Kidney tubule cell (primary cell): ENCODE measurements around the gene GNA15.
A peak's percentile ranks its signal among the peaks of the same experiment; 100 is the strongest.

Source experiments
- DNase-seq: peaks from one replicate; pipeline ENCODE4 v3.0.0-alpha.2; 2018; ENCODE audit warnings: low spot score

GNA15 gene

DNA sequence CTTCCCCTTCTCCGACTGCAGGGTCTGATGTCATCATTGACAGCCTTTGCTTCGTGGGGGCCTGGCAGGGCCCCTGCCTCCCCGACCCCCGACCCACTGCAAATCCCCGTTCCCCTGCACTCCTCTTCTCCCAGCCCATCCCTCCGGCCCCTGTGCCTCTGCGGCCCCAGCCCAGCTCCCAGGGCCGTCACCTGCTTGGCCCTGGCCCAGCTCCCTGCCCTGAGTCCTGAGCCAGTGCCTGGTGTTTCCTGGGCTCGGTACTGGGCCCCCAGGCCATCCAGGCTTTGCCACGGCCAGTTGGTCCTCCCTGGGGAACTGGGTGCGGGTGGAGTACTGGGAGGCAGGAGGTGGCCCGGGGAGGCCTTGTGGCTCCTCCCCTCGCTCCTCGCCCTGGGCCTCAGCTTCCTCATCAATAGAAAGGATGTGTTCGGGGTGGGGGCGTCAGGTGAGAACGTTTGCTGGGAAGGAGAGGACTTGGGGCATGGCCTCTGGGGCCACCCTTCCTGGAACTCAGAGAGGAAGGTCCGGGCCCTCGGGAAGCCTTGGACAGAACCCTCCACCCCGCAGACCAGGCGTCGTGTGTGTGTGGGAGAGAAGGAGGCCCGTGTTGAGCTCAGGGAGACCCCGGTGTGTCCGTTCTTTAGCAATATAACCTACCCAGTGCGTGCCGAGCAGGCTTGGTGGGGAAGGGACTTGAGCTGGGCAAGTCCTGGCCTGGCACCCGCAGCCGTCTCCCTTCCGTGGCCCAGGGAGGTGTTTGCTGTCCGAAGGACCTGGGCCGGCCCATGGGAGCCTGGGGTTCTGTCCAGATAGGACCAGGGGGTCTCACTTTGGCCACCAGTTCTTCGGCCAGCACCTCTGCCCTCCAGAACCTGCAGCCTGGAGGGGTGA lies 72.7 kb downstream of the GNA15 start:
- no peak for DNase-seq

DNA sequence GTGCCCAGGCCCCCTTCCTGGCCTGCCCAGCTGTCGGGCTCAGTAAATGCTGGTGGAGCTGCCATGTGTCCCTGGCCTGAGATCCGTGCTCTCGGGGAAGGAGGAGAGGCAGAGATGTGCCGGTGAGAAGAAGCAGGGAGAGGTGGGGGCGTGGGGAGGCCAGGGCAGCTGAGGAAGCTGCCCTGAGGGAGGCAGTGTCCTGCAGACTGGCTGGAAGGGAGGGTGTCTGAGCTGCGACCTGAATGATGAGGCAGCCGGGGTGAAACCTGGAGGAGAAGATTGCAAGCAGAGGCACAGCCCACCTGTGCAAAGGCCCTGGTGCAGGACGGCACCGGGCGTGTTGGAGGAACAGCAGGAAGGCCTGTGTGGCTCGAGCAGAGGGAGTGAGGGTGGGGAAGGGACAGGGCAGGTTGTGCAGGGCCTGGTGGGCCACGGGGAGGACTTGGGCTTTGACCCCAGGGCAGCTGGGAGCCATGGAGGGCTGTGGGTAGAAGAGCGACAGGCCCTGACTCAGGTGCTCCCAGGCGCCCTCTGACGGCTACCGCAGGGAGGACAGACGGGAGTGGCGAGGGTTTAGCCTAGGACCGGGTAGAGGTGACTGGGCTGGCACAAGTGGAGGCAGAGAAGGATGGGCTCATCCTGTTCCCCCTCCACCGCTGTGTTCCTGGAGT lies 74.6 kb downstream of the GNA15 start:
- DNase-seq = peak; percentile 51

DNA sequence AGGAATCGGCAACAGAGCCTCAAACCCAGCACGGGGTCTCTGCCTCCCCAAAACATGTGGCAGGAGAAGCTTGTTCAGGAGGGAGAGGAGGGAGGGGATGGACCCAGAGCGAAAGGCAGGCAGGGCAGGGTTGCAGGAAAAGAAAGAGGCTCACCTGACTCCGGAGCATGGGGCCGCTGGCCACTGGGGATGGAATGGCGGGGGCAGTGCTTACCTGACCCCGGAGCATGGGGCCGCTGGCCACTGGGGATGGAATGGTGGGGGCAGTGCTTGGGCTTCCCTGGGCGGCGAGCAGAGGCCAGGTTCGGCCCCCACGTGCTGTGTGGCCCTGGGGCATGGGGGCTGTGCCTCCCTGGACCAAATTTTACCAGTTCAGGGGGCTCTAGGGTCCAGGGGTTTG lies 75.4 kb downstream of the GNA15 start:
- no peak for DNase-seq

DNA sequence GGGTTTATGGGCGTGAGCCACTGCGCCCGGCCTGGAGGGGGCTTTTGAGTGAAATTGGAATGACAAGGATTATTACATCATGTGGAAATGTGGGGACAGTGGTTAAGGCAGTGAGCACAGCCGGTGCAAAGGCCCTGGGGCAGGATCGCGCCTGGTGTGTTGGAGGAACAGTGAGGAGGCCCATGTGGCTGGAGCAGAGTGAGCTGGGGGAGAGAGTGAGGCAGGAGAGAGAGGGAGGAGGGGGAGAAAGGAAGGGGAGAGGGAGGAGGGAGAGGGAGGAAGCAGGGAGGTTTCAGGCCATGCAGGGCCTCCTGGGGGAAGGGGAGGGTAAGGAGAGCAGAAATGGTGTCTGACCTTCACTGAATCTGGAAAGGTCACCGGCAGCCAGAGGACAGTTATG lies 77.3 kb downstream of the GNA15 start:
- DNase-seq = no peak
